Type B pancreatic cell (in vitro differentiated cells): Measurements from ENCODE around the gene CDK14. TPM values are rescaled to one million over a fixed set of nuclear protein-coding genes. Genes with fewer than 3 reads are reported as not detected.

ENCODE experiments used
- DNase-seq: peaks from one replicate; pipeline ENCODE4 v3.0.0; 2021; ENCODE audit warnings: mixed read lengths; ENCODE audit not compliant: unreplicated experiment; ENCODE audit errors: extremely low spot score
- H3K27ac Mint-ChIP-seq: 2 replicates; pipeline ENCODE4 v1.8.0; 2021; ENCODE audit warnings: mild to moderate bottlenecking, mixed read lengths
- H3K27me3 Mint-ChIP-seq: 2 replicates; pipeline ENCODE4 v1.8.0; 2021; ENCODE audit warnings: mixed read lengths
- H3K36me3 Mint-ChIP-seq: 2 replicates; pipeline ENCODE4 v1.8.0; 2021; ENCODE audit warnings: mixed read lengths
- H3K4me1 Mint-ChIP-seq: one replicate; pipeline ENCODE4 v1.8.0; 2021; ENCODE audit warnings: mixed read lengths; ENCODE audit not compliant: unreplicated experiment
- H3K4me3 Mint-ChIP-seq: 2 replicates; pipeline ENCODE4 v1.8.0; 2021; ENCODE audit warnings: mild to moderate bottlenecking, mixed read lengths
- H3K9me3 Mint-ChIP-seq: 2 replicates; pipeline ENCODE4 v1.8.0; 2021; ENCODE audit warnings: mixed read lengths
- CTCF ChIP-seq: fragments of 200-600 bp; sonication (generic); conservative IDR thresholded peaks from 2 replicates; pipeline ENCODE4 v1.5.0; 2021; ENCODE audit warnings: antibody characterized with exemption, mild to moderate bottlenecking
- total RNA-seq: library from RNA; stranded (reverse); gene quantifications from 2 replicates; pipeline ENCODE4 v1.2.1, GENCODE V29; 2021; ENCODE audit warnings: low replicate concordance

CDK14 gene
- total RNA-seq, 1 donor from 2014 or later = 43.5 TPM

GRCh38 chr7:90999989-91000979 is 404.2 kb downstream of the CDK14 start:
- TF ChIP-seq CTCF = no peak
- no peaks in the 10 kb centered on the region for H3K9me3 Mint-ChIP-seq
- no peak overlapping the region for H3K27ac Mint-ChIP-seq
- no peaks in the 10 kb centered on the region for H3K27me3 Mint-ChIP-seq
- DNase-seq = no peak
- peaks cover 5% of the 10 kb centered on the region for H3K36me3 Mint-ChIP-seq
- H3K4me3 Mint-ChIP-seq = no peak overlapping the region
- peaks cover 9% of the 10 kb centered on the region for H3K4me1 Mint-ChIP-seq

- H3K4me3 Mint-ChIP-seq = no peak overlapping the region
- H3K27ac Mint-ChIP-seq = no peak overlapping the region
- TF ChIP-seq CTCF = no peak
- peaks cover 13% of the 10 kb centered on the region for H3K4me1 Mint-ChIP-seq
- H3K9me3 Mint-ChIP-seq = no peaks in the 10 kb centered on the region
- no peaks in the 10 kb centered on the region for H3K27me3 Mint-ChIP-seq
- H3K36me3 Mint-ChIP-seq = peaks cover 5% of the 10 kb centered on the region
- DNase-seq = no peak
These were observed 408.9 kb downstream of the CDK14 start for GRCh38 chr7:91005024-91005423.

GRCh38 chr7:91005841-91006240 is 409.7 kb downstream of the CDK14 start:
- Mint-ChIP-seq H3K4me1 (peaks cover 6% of the 10 kb centered on the region), H3K9me3 (no peaks in the 10 kb centered on the region), H3K36me3 (peaks cover 5% of the 10 kb centered on the region), H3K4me3 (no peak overlapping the region), H3K27me3 (no peaks in the 10 kb centered on the region), H3K27ac (no peak overlapping the region)
- TF ChIP-seq CTCF = no peak
- no peak for DNase-seq

GRCh38 chr7:91007371-91007770 is 411.2 kb downstream of the CDK14 start:
- Mint-ChIP-seq H3K27me3 (no peaks in the 10 kb centered on the region), H3K36me3 (peaks cover 5% of the 10 kb centered on the region), H3K4me1 (peaks cover 4% of the 10 kb centered on the region), H3K4me3 (no peak overlapping the region), H3K27ac (no peak overlapping the region), H3K9me3 (no peaks in the 10 kb centered on the region)
- no peak for DNase-seq
- TF ChIP-seq CTCF = no peak

GRCh38 chr7:91013078-91013477 is 417.0 kb downstream of the CDK14 start:
- no peak for DNase-seq
- Mint-ChIP-seq H3K4me1 (no peaks in the 10 kb centered on the region), H3K4me3 (no peak overlapping the region), H3K27me3 (no peaks in the 10 kb centered on the region), H3K27ac (no peak overlapping the region), H3K9me3 (no peaks in the 10 kb centered on the region), H3K36me3 (no peaks in the 10 kb centered on the region)
- TF ChIP-seq CTCF = no peak
